SIG-M5 treated with dmso at 0.1 percent for 504 hours (cell line): Measurements from ENCODE around the gene EMC1.
"Not testable (repeated sequence)": the region's sequence is repeated elsewhere in the genome, so short reads cannot be mapped to it uniquely, and the experiment has no call there.

Experiments used
- DNase-seq: peaks from one replicate; lab custom pipeline; 2025; ENCODE audit not compliant: unreplicated experiment; lab: John Stamatoyannopoulos, UW

Gene EMC1

GRCh38 chr1:19220080-19220846 lies 31.1 kb downstream of the EMC1 start:
- DNase-seq: no peak

- DNase-seq: no peak
These were observed 31.9 kb downstream of the EMC1 start for GRCh38 chr1:19219451-19219850.

GRCh38 chr1:19216585-19216984 lies 34.7 kb downstream of the EMC1 start:
- not testable (repeated sequence) for DNase-seq

- no peak for DNase-seq
These were observed 37.7 kb downstream of the EMC1 start for GRCh38 chr1:19213580-19213979.

- DNase-seq: no peak
These were observed 39.2 kb downstream of the EMC1 start for GRCh38 chr1:19212167-19212566.

GRCh38 chr1:19210772-19211549 lies 40.4 kb downstream of the EMC1 start:
- peak; percentile 36 for DNase-seq

GRCh38 chr1:19209990-19210771 lies 41.1 kb downstream of the EMC1 start, which contains the start of gene UBR4:
TSS of gene UBR4 (minus strand) at chr1:19210266. CDS start at chr1:19210248, 18 bp downstream.
- peak; percentile 86 for DNase-seq

GRCh38 chr1:19209439-19209989 lies 41.8 kb downstream of the EMC1 start:
- peak; percentile 34 for DNase-seq

GRCh38 chr1:19208710-19209438 lies 42.5 kb downstream of the EMC1 start:
- no peak for DNase-seq

- peak; percentile 16 for DNase-seq
These were observed 44.4 kb downstream of the EMC1 start for GRCh38 chr1:19206947-19207346.

GRCh38 chr1:19205845-19206244 lies 45.5 kb downstream of the EMC1 start:
- no peak for DNase-seq

GRCh38 chr1:19205403-19205802 lies 45.9 kb downstream of the EMC1 start:
- DNase-seq: no peak

GRCh38 chr1:19204446-19205266 lies 46.7 kb downstream of the EMC1 start:
- DNase-seq: no peak

GRCh38 chr1:19203440-19203839 lies 47.9 kb downstream of the EMC1 start:
- no peak for DNase-seq

GRCh38 chr1:19202396-19202795 lies 48.9 kb downstream of the EMC1 start:
- no peak for DNase-seq

- no peak for DNase-seq
These were observed 51.2 kb downstream of the EMC1 start for GRCh38 chr1:19199969-19200604.

- DNase-seq: no peak
These were observed 51.9 kb downstream of the EMC1 start for GRCh38 chr1:19199329-19199968.

GRCh38 chr1:19198820-19199219 lies 52.5 kb downstream of the EMC1 start:
- DNase-seq: no peak

- no peak for DNase-seq
These were observed 53.5 kb downstream of the EMC1 start for GRCh38 chr1:19197845-19198244.
